D721Med (cell line): ENCODE measurements around the gene NRXN3.

ENCODE experiments used
- DNase-seq: peaks from one replicate; pipeline ENCODE4 v3.0.0; 2011; ENCODE audit warnings: low spot score; ENCODE audit not compliant: insufficient read length
- FAIRE-seq: peaks from 2 replicates; lab custom pipeline; 2011; peaks lifted over from hg19 to GRCh38; lab: Jason Lieb, UNC
- TF ChIP-seq, protein P1 (sequence below): IDR thresholded peaks from 2 replicates; pipeline ENCODE4 v1.5.1; 2012; ENCODE audit warnings: mild to moderate bottlenecking, control low read depth; ENCODE audit not compliant: insufficient read depth; ENCODE audit errors: missing control alignments

NRXN3 gene

GRCh38 chr14:79157369-79157768 is 987.2 kb downstream of the NRXN3 start:
- FAIRE-seq = no peak
- DNase-seq = no peak
- TF ChIP-seq, protein P1, sequence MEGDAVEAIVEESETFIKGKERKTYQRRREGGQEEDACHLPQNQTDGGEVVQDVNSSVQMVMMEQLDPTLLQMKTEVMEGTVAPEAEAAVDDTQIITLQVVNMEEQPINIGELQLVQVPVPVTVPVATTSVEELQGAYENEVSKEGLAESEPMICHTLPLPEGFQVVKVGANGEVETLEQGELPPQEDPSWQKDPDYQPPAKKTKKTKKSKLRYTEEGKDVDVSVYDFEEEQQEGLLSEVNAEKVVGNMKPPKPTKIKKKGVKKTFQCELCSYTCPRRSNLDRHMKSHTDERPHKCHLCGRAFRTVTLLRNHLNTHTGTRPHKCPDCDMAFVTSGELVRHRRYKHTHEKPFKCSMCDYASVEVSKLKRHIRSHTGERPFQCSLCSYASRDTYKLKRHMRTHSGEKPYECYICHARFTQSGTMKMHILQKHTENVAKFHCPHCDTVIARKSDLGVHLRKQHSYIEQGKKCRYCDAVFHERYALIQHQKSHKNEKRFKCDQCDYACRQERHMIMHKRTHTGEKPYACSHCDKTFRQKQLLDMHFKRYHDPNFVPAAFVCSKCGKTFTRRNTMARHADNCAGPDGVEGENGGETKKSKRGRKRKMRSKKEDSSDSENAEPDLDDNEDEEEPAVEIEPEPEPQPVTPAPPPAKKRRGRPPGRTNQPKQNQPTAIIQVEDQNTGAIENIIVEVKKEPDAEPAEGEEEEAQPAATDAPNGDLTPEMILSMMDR = no peak

DNA sequence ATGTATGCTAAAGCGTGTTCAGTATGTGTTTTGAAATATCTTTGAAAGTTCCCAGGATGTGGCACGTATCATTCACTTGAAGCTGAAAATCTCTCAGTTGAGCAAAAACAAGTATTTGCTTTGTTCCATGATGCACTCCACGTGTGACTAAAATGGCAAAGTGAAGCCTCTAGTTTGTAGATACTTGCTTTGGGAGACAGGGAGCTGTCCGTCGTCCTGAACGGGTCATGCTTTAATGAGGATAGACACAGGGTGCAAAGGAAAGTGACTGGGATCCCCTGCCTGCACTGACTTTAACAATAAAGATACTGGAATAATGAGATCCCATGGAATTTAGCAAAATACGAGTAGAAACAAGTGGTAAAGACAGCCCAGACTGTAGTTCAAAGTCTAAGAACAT is 991.4 kb downstream of the NRXN3 start:
- TF ChIP-seq, protein P1 = no peak
- no peak for DNase-seq
- no peak for FAIRE-seq

- TF ChIP-seq, protein P1 = no peak
- no peak for DNase-seq
- no peak for FAIRE-seq
Measured at GRCh38 chr14:79162833-79163232, 992.7 kb downstream of the NRXN3 start.

- FAIRE-seq = no peak
- TF ChIP-seq, protein P1 = no peak
- DNase-seq = no peak
Measured at GRCh38 chr14:79165471-79166090, 995.4 kb downstream of the NRXN3 start.

DNA sequence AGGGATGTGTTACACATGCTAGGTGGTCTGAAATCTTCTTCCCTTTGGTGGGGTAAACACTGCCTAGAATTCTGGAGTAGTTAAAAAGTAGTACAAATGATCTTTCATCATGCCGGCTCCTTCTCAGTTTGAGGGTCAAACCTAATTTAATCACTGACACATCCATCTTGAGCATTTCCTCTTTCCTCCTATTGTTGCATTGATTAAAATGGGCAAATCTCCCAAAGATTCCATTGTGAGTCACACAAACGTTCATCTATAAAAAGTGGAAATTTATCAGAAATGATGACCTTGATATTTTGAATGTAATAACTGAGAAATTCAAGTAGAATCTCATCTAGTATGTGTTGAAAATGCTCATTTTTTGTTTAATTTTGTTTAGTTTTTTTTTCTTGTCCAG is 996.0 kb downstream of the NRXN3 start:
- no peak for FAIRE-seq
- no peak for DNase-seq

GRCh38 chr14:79167957-79168356 is 997.8 kb downstream of the NRXN3 start:
- DNase-seq (no peak), FAIRE-seq (no peak)
- TF ChIP-seq, protein P1 = no peak

More for the DNA sequence above, 996.0 kb downstream of the NRXN3 start:
- TF ChIP-seq, protein P1 = no peak

DNA sequence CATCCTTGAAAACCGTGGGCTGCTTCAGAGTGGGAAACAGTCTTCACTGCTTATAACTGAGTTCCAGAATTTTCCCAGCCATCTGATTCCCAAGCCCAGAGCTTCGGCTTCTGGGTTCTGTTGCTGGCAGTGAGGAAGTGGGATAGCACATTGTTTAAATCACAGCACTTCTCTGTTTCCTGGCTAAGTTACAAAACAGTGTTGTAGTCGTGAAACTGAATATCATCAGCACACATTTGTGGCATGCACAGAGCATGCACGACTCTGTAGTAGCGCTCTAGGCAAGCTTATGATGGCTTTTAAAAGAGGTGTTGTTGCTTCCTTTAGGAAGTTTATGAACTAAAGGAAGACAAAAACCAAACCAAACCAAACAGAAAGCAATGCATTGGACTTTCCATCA is 1005.5 kb downstream of the NRXN3 start:
- FAIRE-seq (no peak), DNase-seq (no peak)
- TF ChIP-seq, protein P1 = no peak
